Measurements from ENCODE around the gene SLC6A15. TPM values are rescaled to one million over a fixed set of nuclear protein-coding genes. Genes with fewer than 3 reads are reported as not detected.

Gene SLC6A15
- 1 to 10 TPM in 2 of 4 donors, under 1 TPM in 2; 0.41 to 1.7 (median 1.2) TPM for polyA plus RNA-seq (ENCODE audit: insufficient read length in 4 of 4)

DNA sequence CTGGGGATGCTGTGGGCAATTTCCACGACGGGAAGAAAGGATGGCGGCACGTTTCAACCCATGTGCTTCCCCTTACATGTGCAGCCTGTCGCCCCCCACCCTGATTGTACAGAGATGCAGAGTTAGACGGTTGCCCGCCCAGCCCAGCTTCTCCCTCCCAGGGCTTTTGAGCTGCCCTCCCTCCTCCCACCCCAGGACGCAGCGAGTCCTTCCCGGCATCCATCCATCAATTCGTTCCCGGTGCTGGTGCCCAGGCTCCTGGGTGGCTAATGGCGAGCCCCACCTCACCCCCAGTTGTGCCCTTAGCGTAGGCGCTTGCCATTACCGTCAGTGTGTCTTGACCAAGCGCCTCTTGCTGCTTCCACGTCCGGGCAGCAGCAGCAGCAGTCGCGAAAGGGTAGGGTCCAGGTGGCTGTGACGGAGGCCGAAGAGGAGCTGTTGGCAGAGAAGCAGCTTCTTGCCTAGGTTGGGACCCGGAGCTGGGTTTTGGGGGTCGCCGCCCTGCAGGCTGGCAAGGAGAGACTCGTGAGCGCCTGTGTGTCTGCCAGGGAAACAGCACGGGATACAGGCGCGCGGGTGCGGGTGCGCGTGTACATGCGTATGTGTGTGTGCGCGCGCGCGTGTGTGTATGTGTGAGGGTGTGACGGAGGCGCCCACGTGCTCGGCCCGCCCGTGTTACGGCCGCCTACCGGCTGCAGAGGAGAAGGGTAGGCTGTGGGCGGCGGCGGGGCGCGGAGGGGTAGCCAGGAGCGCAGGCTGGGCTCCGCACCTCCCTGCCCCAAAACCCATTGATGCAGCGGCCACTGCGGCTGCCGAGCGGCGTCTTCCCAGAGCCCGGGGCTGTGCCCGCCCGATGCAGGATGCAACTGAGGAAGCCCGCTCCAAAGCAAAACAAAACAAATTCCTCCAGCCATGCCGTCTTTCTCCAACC, at the start of gene SLC6A15:
Gene SLC6A15, minus strand, starts transcription at position 602 of the 931 bp plus-strand sequence. CDS start 20,679 bp downstream, outside the sequence.
- DNase-seq (ENCODE audit: low read depth in 4 of 4, low spot score in 3 of 4) = peak; percentile 14 to 41 (median 31)

DNA sequence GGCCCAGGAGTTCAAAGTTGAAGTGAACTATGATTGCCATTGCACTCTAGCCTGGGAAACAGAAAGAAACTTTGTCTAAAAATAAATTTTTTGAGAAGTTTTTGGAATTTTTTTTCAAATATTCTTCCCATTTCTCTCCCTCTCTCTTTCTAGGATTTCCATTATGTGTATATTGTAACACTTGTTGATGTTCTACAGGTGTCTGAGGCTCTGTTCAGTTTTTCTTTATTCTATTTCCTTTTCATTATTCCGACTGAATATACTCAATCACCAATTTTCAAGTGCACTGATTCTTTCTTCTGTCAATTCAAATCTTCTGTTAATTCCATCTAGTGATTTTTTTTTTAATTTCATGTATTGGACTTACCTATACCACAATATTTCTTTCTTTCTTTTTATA, 48.3 kb upstream of the SLC6A15 start:
- DNase-seq (ENCODE audit: low read depth in 4 of 4, low spot score in 3 of 4) = no peak

DNA sequence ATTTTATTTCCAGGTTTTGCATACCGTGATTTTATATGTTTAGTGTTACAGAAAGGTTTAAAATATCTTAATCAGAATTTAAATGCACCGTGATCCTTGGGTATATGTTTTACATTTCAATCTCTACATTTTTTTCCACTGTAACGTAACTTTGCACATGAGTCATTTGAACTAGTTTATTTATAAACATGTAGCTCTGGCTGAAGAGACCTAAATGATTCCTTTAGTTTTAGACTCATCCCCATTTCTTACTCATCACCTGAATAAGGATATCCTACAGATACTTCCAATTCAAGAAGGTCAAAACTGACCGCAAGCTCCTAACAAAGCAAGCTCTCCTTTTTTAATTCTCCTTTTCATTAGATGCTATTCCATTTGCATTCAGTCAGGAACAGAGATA, 42.7 kb upstream of the SLC6A15 start:
- no peak for DNase-seq (ENCODE audit: low read depth in 4 of 4, low spot score in 3 of 4)

DNA sequence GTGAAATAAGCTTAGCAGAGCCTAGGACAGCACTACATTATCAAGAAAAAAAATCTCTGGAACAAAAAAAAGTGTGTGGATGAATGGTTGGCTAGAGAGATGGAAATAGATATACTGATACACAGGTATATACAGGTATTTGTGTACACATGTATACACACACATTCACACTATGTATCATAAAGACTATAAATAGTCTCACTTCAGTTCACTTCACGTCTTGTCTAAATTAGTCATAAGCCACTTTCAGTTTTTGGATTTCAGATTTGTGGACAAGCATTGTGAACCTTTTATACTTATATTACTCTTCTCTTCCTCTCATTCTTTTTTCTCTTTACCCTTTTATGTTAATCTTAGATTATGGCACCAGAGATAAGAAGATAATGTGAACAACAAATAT, 41.8 kb upstream of the SLC6A15 start:
- no peak for DNase-seq (ENCODE audit: low read depth in 4 of 4, low spot score in 3 of 4)

DNA sequence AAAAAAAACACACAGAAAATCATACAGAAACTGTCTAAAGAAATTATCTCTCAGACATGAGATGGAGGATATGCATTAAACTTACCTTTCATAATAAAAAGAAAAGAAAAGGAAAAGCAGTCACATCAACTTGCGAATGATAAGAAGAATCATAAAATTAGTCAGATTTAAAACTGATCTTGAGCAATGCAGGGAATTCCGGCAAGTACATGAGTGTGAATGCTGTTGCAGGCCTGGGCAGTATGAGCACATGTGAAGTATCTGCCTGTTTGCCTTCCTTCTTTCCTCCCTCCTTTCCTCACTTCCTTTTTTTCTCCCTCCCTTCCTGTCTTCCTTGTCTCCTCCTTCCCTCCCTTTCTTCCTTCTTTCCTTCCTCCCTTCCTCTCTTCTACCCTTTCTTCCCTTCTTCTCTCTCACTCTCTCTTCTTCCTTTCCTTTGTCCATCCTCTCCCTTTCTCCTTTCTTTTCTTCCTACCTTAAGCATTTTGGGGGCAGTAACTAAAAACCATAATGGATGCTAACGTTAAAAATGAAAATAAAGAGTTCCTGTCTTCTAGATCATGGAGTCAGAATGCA, 38.5 kb upstream of the SLC6A15 start:
- DNase-seq (ENCODE audit: low read depth in 4 of 4, low spot score in 3 of 4) = no peak

DNA sequence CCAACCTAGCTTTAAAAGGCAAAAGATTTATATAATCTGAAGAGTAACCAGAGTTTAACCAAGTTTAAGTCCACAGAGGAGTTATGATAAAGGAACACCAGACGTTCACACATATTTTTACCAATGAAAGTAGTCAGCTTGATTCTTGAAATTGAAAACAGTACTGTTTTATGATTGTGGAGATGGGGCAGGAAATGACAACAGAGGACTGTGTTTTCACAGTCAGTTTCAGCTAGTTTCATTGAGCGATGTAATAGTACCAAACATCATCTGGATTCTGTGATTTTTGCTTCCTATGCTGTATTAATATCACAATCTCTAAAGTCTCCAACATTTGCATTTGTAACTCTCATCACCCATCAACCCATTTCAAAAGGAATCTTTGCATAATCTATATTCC, 34.2 kb upstream of the SLC6A15 start:
- no peak for DNase-seq (ENCODE audit: low read depth in 4 of 4, low spot score in 3 of 4)

DNA sequence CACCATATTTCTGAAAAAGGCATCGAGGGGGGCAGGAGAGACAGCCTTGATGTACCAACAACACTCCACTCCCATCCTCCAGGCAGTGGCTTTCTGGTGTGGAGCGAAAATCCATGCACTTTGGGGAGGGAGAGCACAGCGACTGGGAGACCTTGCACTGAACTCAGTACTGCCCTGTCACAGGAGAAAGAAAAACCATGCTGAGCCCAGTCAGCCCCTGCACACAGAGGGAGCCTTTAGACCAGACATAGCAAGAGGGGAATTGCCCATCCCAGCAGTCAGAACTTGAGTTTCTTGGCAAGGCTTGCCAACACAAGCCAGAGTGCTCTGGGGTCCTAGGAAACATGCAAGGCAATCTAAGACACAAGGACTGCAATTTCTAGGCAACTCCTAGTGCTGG, 24.8 kb upstream of the SLC6A15 start:
- DNase-seq (ENCODE audit: low read depth in 4 of 4, low spot score in 3 of 4) = no peak

DNA sequence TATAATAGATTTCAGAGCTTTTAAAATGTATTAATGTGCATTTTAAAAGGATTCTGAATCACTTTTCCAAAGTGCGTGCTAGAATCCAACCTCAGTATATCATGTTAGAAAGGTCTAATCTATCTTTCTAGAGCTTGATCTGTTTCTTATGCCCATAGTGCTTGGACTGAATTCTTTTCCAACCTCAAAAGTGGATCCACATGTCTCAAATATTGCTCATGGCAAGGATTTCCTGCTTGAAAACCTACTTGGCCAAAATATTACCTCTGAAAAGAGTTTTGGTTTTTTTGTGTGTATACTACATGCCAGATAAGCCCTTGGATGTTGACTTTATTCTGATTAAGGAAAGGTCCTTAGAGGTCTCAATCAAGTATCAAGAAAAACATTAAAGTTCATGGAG, 16.9 kb upstream of the SLC6A15 start:
- DNase-seq (ENCODE audit: low read depth in 4 of 4, low spot score in 3 of 4) = no peak

DNA sequence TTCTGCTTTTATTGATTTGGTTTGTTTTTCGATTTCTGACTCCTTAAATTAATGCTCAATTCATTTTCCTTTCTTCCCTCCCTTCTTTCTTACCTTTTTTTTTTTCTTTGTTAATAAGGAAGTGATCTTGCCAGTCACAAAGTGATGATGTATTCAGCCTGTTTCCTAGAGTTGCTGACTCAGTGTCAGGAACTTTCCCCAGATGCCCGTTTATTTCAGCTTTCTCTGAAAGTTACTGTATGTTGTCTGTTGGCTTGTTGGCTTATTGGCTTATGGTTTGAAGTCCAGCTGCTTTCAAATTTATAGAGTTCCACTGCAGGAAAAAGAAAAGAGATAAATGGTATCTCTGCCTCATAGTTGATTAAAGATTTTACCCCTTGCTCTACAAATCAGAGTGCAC, 12.4 kb upstream of the SLC6A15 start:
- DNase-seq (ENCODE audit: low read depth in 4 of 4, low spot score in 3 of 4) = no peak

DNA sequence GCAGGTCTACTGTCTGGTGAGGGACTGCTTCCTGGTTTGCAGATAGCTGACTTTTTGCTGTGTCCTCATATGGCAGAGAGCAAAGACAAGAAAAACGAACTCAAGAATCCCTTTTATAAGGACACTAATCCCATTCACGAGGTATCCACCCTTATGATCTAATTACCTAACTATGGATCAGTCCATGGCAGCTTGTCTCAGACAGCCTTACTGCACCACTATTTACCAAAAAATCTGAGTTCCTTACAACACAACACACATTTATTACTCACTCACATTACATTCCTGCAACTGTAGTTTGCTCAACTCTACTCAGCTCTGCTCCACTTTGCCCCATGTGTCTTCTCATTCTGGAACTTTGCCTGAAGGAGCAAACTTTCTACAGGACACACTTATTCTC, 10.1 kb upstream of the SLC6A15 start:
- no peak for DNase-seq (ENCODE audit: low read depth in 4 of 4, low spot score in 3 of 4)

DNA sequence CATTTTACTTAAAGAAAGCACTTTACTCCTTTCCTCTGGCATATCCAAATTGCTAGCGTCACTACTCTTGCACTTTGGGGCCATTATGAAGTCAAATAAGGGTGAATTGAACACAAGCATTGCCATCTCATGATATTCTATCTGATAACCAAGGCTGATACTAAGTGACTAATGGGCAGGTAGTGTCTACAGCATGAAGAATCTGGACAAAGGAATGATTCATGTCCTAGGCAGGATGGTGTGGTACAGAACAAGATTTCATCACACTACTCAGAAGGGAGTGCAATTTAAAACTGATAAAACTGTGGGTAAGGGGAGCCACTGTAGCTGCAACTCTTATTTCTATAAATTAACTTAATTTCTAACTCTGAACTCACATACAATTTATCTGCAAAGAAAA, 7.7 kb upstream of the SLC6A15 start:
- no peak for DNase-seq (ENCODE audit: low read depth in 4 of 4, low spot score in 3 of 4)

DNA sequence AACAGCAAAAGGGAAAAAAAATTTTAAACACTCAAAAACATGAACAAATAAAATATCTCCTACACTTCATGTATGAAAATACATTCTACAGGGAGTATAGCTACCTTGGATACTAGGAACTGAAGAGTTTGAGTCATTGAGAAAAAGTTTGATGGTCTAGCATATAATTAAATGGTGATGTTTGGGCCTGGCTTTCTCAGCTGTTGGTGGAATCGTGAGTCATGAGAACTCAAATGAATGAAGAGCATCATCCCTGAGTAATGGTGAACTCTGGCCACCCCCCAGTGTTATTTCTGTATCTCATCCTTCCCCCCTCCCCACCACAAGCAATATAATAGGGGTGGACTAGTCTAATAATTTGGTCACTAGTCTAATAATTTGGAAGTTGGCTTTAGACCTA, 6.7 kb upstream of the SLC6A15 start:
- DNase-seq (ENCODE audit: low read depth in 4 of 4, low spot score in 3 of 4) = no peak

DNA sequence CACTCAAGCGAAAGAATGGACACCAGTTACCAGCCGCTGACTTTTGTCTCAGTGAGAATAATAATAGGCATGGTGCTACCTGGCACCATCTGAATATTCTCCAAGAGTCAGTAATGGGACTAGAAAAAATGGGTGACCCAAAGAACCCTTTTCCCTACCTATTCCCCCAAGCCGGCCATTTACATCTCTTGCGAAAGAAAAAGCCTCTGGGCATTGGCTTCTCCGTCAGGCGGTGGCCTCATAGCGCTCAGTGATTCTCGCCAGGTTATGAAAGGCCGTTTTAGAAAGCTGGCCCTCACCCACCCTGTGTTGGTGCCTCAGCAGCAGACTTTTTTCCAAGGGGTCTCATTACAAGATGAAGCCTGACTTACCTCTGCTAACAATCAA, 523 bp upstream of the SLC6A15 start:
- peak in 3 of 4 donors; percentile 2 to 8 (median 2) for DNase-seq (ENCODE audit: low read depth in 4 of 4, low spot score in 3 of 4)

DNA sequence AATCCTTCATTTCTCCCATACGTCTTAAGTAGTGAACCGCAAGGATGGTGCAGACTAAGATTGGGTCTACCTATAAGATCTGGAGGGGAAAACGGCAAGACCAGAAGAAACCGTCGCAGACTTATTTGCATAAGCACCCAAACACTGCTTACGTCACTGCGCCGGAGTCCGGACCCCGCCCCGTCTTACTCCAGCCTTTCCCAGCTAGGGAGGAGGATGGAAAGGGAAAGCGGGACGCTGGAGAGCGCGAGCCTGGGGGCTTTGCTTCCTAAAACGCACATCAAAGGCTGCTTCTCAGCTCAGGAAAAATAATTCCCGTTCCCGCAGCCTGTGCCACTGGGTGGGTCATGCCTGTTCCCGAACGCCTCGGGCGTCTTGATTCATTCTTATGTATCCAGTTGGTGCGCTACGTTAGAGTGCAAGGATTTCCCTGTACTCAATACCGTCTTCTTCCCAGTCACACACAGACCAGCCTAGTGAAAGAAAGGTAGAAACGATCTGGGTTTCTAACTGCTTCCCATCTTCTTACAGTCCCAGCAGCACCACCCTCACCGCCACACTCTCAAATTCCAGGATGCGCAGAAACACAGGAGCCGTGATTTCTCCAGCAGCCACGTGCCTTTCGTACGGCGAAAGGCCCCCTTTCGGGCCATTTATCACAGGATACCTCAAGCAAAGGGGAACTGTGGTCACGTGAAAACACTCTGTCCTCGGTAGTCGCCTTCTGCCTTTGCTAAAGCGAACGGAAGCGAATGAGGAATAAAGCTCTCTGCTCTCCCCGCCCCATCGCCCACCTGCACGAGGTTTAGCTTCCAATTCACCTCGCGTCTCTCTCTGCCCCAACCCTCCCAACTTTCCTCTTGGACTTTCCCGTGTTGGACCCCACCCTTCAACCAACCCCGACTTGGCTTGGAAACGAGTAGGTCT, 1.1 kb downstream of the SLC6A15 start:
- DNase-seq (ENCODE audit: low read depth in 4 of 4, low spot score in 3 of 4) = peak; percentile 31 to 48 (median 44)

DNA sequence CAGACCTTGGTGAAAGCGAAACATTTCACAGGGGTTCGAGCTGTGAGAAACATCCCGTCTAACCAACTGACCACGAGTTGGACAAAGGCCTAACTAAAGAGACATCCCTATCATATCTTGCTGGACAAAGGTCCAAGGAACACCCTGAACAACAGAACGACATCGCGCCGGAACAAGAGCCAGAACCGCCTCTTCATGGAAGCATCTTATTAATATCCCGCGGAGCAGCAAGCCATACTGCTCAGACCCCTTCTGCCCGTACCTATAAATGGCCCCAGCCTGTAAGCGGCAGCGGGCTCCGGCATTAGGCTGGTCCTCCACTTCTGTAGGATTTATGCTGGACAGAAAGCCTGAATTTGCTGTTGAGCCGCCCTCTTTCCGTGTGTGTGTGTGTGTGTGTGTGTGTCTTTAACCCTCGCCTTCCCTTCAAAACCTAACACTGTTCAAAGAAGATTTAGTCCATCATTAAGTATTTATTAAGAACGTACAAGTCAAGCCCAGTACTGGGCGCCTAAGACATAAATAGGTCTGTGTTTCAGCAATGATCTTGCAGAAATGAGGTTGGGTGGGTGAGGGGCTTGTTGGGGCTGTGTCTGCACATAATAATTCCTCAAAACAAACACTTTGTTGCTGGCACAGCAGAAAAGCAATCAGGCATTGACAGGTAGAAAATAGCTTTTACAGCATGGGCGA, 1.9 kb downstream of the SLC6A15 start:
- peak; percentile 5 to 25 (median 8) for DNase-seq (ENCODE audit: low read depth in 4 of 4, low spot score in 3 of 4)

DNA sequence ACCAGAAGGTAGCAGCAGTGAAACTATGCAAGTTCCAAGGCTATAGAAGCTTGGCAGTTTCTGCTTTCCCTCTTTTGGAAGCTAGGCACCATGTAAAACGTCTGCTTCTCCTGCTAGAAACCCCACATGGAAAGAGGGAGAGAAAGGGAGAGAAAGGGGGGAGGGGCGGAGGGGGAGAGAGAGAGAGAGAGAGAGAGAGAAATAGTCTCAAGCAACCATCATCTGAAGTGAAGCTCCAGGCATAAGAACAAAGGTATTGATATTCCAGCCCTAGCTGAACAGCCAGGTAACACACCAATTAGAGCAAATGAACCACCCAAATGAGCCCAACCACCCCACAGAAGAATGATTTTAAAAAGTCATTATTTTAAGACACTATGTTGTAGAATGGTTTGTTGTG, 8.5 kb downstream of the SLC6A15 start:
- no peak for DNase-seq (ENCODE audit: low read depth in 4 of 4, low spot score in 3 of 4)

DNA sequence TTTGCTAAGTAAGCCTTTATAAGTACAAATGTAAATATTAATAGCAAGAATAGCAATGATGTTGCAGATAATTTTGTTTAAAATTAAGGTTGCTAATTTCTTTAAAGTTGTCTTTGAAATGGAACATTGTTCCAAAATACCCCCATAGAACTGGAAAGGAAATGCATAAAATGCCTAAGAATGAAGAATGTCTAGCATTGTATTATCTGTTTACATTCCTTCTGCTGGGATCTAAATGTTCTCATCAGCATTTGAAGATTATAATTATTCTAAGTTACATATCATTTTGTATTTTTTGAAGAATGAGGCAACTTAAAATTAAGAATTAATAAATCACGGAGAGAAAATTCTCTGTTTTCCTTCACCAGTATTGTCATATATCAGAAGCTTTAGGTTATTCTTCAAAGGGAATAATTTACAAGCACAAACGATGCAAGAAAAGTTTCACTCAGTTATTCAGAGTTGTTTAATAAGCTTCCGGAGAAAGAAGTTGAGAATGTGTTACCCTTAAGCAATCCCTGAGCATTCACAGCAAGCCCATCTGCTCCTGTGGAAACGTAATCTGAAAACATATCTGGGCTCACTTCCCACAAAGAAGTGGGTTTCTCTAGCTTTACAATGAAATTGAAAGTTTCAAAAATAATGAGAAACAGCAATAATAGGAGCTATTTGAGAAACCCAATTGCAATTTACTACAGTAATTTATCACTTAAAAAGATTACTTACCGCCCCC, 21.3 kb downstream of the SLC6A15 start:
- no peak for DNase-seq (ENCODE audit: low read depth in 4 of 4, low spot score in 3 of 4)

DNA sequence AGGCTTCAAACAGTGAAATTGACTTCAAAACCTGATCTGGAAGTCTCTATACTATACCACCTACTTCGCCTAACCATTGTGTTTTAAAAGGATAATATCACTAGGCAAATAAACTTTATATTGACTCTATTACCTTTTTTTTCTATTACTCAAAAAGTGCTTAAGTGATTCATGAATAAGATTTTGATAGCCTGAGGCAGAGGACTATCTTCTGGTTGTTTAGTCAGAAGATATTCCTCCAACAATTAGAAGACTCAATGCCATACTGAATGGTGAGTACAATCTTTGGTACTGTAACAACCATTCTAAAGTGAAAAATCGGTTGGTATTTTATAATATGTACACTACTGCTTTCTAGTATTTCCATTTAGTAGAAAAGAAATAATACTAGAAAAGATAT, 22.8 kb downstream of the SLC6A15 start:
- DNase-seq (ENCODE audit: low read depth in 4 of 4, low spot score in 3 of 4) = no peak

DNA sequence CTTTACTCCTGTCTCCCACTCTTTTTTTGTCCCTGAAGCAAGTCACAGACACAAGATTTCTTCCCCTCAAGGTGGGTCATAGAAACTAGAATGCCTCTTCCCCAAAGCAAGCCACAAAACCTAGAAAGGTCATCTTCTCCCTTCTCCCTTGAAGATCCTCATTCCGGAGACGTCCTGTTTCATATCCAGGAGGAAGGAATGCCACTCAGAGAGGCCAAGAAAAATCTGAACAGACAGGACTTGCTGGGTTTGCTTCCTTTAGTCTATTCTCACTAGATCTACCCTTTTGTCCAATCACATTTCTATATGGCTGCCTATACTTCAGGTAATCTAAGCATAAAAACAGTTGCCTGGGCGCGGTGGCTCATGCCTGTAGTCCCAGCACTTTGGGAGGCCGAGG, 23.7 kb downstream of the SLC6A15 start:
- DNase-seq (ENCODE audit: low read depth in 4 of 4, low spot score in 3 of 4) = no peak

DNA sequence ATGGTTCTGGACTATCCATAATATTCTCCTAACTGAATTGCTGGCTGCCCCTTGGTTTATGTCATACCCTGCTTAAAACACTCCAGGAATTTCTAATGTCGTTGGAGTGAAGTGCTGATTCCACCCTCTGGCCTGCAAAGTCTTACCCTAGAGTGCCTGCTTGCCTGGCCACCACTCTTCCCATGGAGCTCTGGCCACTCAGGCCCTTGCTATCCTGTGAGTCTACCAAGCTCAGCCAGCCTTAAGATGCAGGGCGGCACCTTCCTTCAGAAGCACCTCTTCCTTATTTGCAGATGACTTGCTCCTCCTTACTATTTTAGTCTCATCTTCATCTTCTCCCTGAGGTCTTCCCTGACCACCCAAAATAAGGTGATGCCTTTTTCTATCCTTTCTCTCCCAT, 35.3 kb downstream of the SLC6A15 start:
- DNase-seq (ENCODE audit: low read depth in 4 of 4, low spot score in 3 of 4) = no peak

Measured in left renal pelvis (tissue), 4 donors.